ENCODE results near the gene CSMD2. TPM values are rescaled to one million over a fixed set of nuclear protein-coding genes. Genes with fewer than 3 reads are reported as not detected.

The CSMD2 gene
- total RNA-seq, 4 donors from 2014 or later, result 8.6 TPM; not detected in 3

GRCh38 chr1:34013958-34014737 lies 150.9 kb downstream of the CSMD2 start:
- intact Hi-C loops (cut with DNase I; ENCODE audit: low total_unique reads), result no loop called here
- no peak for DNase-seq
- Histone ChIP-seq H3K9me3 (no peaks in the 10 kb centered on the region), H3K4me1 (no peaks in the 10 kb centered on the region), H3K36me3 (no peaks in the 10 kb centered on the region), H3K27ac (no peak overlapping the region), H3K27me3 (no peaks in the 10 kb centered on the region), H3K4me3 (no peak overlapping the region)
- no peak for TF ChIP-seq POLR2A (IDR thresholded peaks at IDR 0.05)

- no peaks in the 10 kb centered on the region for H3K9me3 ChIP-seq
- no peak for DNase-seq
- no peaks in the 10 kb centered on the region for H3K4me1 ChIP-seq
- TF ChIP-seq CTCF (IDR thresholded peaks at IDR 0.05) (no peak), POLR2A (IDR thresholded peaks at IDR 0.05) (no peak)
- no peaks in the 10 kb centered on the region for H3K27me3 ChIP-seq
- no peaks in the 10 kb centered on the region for H3K36me3 ChIP-seq
- H3K27ac ChIP-seq, result no peak overlapping the region
- intact Hi-C loops (cut with DNase I; ENCODE audit: low total_unique reads), result no loop called here
- H3K4me3 ChIP-seq, result no peak overlapping the region
Measured at GRCh38 chr1:34013136-34013535, 151.9 kb downstream of the CSMD2 start.

- Histone ChIP-seq H3K9me3 (no peaks in the 10 kb centered on the region), H3K36me3 (no peaks in the 10 kb centered on the region), H3K4me3 (no peak overlapping the region), H3K4me1 (no peaks in the 10 kb centered on the region), H3K27ac (no peak overlapping the region), H3K27me3 (no peaks in the 10 kb centered on the region)
- DNase-seq, result no peak
- intact Hi-C loops (cut with DNase I; ENCODE audit: low total_unique reads), result no loop called here
- TF ChIP-seq POLR2A (IDR thresholded peaks at IDR 0.05), result no peak
- TF ChIP-seq CTCF (IDR thresholded peaks at IDR 0.05), result no peak
Measured at GRCh38 chr1:34009340-34009985, 155.6 kb downstream of the CSMD2 start.

- DNase-seq, result no peak
- no peaks in the 10 kb centered on the region for H3K36me3 ChIP-seq
- no peaks in the 10 kb centered on the region for H3K9me3 ChIP-seq
- intact Hi-C loops (cut with DNase I; ENCODE audit: low total_unique reads), result no loop called here
- H3K4me3 ChIP-seq, result no peak overlapping the region
- TF ChIP-seq CTCF (IDR thresholded peaks at IDR 0.05) (no peak), POLR2A (IDR thresholded peaks at IDR 0.05) (no peak)
- H3K27ac ChIP-seq, result no peak overlapping the region
- no peaks in the 10 kb centered on the region for H3K4me1 ChIP-seq
- no peaks in the 10 kb centered on the region for H3K27me3 ChIP-seq
Measured at GRCh38 chr1:34007760-34008159, 157.3 kb downstream of the CSMD2 start.

- no peak overlapping the region for H3K4me3 ChIP-seq
- no peaks in the 10 kb centered on the region for H3K36me3 ChIP-seq
- H3K4me1 ChIP-seq, result no peaks in the 10 kb centered on the region
- no peak overlapping the region for H3K27ac ChIP-seq
- no peak for DNase-seq
- H3K27me3 ChIP-seq, result no peaks in the 10 kb centered on the region
- H3K9me3 ChIP-seq, result no peaks in the 10 kb centered on the region
- no peak for TF ChIP-seq CTCF (IDR thresholded peaks at IDR 0.05)
- no peak for TF ChIP-seq POLR2A (IDR thresholded peaks at IDR 0.05)
- intact Hi-C loops (cut with DNase I; ENCODE audit: low total_unique reads), result no loop called here
Measured at GRCh38 chr1:34005309-34005708, 159.7 kb downstream of the CSMD2 start.
